IMR-90 (cell line): ENCODE results near the gene RFXANK. TPM values are rescaled to one million over a fixed set of nuclear protein-coding genes. Genes with fewer than 3 reads are reported as not detected.

Source experiments
- ATAC-seq: fragments of 200-7000 bp; cut with Tn5 transposase; 2 replicates; pipeline ENCODE4 v1.9.1; 2020; ENCODE audit warnings: low read depth, mild to moderate bottlenecking, moderate library complexity
- BruUV-seq: library from RNA; stranded (reverse); fragments of 400-500 nt; replicated peaks from 2 replicates; lab custom pipeline; 2021; lab: Mats Ljungman, UMichigan
- CTCF ChIA-PET: fragments of 300-600 bp; formaldehyde crosslinking; extraction: SDS; loops from one replicate; lab custom pipeline; 2021; ENCODE audit warnings: antibody characterized with exemption; lab: Yijun Ruan, JAX
- POLR2A ChIA-PET: fragments of 300-600 bp; sonication (Branson Sonifier 250); formaldehyde crosslinking; loops from one replicate; lab custom pipeline; 2022; ENCODE audit warnings: antibody characterized with exemption; ENCODE audit not compliant: unreplicated experiment; lab: Charles Lee
- DNase-seq: peaks from one replicate; pipeline ENCODE4 v3.0.0; 2013
- H2AFZ ChIP-seq: replicated peaks from 2 replicates; pipeline ENCODE3; 2013; ENCODE audit warnings: low read length, mild to moderate bottlenecking; ENCODE audit not compliant: poor library complexity
- H2AK5ac ChIP-seq: 2 replicates; pipeline ENCODE4 v1.6.1; 2013; ENCODE audit warnings: low read depth, low read length, inconsistent platforms
- H2AK9ac ChIP-seq: replicated peaks from 2 replicates; pipeline ENCODE3; 2013; ENCODE audit warnings: mild to moderate bottlenecking, low read depth, low read length, moderate library complexity; ENCODE audit not compliant: poor library complexity
- H2BK120ac ChIP-seq: 2 replicates; pipeline ENCODE4 v1.6.1; 2013; ENCODE audit warnings: low read depth, low read length, inconsistent platforms
- H2BK15ac ChIP-seq: 3 replicates; pipeline ENCODE4 v1.6.1; 2013; ENCODE audit warnings: low read depth, low read length, inconsistent platforms
- H2BK20ac ChIP-seq: 2 replicates; pipeline ENCODE4 v1.6.1; 2013; ENCODE audit warnings: low read depth, mild to moderate bottlenecking, inconsistent platforms, low read length, moderate library complexity
- H2BK5ac ChIP-seq: 2 replicates; pipeline ENCODE4 v1.6.1; 2013; ENCODE audit warnings: mild to moderate bottlenecking, low read depth, low read length, inconsistent platforms; ENCODE audit not compliant: poor library complexity, severe bottlenecking
- H3K14ac ChIP-seq: replicated peaks from 2 replicates; pipeline ENCODE4 v1.6.1; 2013; ENCODE audit warnings: low read depth, low read length, inconsistent platforms
- H3K18ac ChIP-seq: 2 replicates; pipeline ENCODE4 v1.6.1; 2013; ENCODE audit warnings: low read depth, low read length, control low read depth
- H3K23ac ChIP-seq: 2 replicates; pipeline ENCODE4 v1.6.1; 2013; ENCODE audit warnings: low read depth, low read length, inconsistent platforms
- H3K27ac ChIP-seq: 2 replicates; pipeline ENCODE4 v1.5.1; 2013; ENCODE audit warnings: mild to moderate bottlenecking, control low read depth, low read length; ENCODE audit not compliant: insufficient read depth
- H3K27me3 ChIP-seq: 2 replicates; pipeline ENCODE4 v1.6.1; 2013; ENCODE audit warnings: low read length; ENCODE audit not compliant: control insufficient read depth, insufficient read depth
- H3K36me3 ChIP-seq: 2 replicates; pipeline ENCODE4 v1.6.1; 2013; ENCODE audit warnings: low read length, mixed read lengths; ENCODE audit not compliant: control insufficient read depth, insufficient read depth
- H3K4ac ChIP-seq: 2 replicates; pipeline ENCODE4 v1.6.1; 2013; ENCODE audit warnings: low read depth, low read length, inconsistent platforms
- H3K4me1 ChIP-seq: 2 replicates; pipeline ENCODE4 v1.6.1; 2013; ENCODE audit warnings: low read length, mixed read lengths; ENCODE audit not compliant: control insufficient read depth, insufficient read depth
- H3K4me2 ChIP-seq: 2 replicates; pipeline ENCODE4 v1.6.1; 2013; ENCODE audit warnings: low read depth, mild to moderate bottlenecking, control low read depth, low read length, moderate library complexity
- H3K4me3 ChIP-seq: 2 replicates; pipeline ENCODE4 v1.5.1; 2013; ENCODE audit warnings: low read depth, mild to moderate bottlenecking, control low read depth, low read length, moderate library complexity; ENCODE audit not compliant: insufficient read depth
- H3K56ac ChIP-seq: 2 replicates; pipeline ENCODE4 v1.6.1; 2013; ENCODE audit warnings: low read length, inconsistent platforms; ENCODE audit not compliant: insufficient read depth; ENCODE audit errors: extremely low read depth
- H3K79me1 ChIP-seq, 2 experiments: 2 replicates each; pipeline ENCODE4 v1.6.1; 2013; ENCODE audit warnings: low read length in 2 of 2, inconsistent platforms in 1 of 2, low read depth in 1 of 2
- H3K9ac ChIP-seq: 2 replicates; pipeline ENCODE4 v1.6.1; 2013; ENCODE audit warnings: low read depth, low read length, control low read depth
- H3K9me1 ChIP-seq: 2 replicates; pipeline ENCODE4 v1.6.1; 2013; ENCODE audit warnings: low read length, inconsistent platforms; ENCODE audit not compliant: insufficient read depth
- H3K9me3 ChIP-seq: 2 replicates; pipeline ENCODE4 v1.6.1; 2013; ENCODE audit warnings: low read length; ENCODE audit not compliant: control insufficient read depth, insufficient read depth
- H4K20me1 ChIP-seq: 2 replicates; pipeline ENCODE4 v1.6.1; 2013; ENCODE audit warnings: low read length, inconsistent platforms; ENCODE audit not compliant: insufficient read depth
- H4K5ac ChIP-seq: 2 replicates; pipeline ENCODE4 v1.6.1; 2013; ENCODE audit warnings: mild to moderate bottlenecking, low read depth, low read length, control low read depth
- H4K8ac ChIP-seq, 2 experiments: 2 replicates each; pipeline ENCODE4 v1.6.1; 2013; ENCODE audit warnings: low read depth in 2 of 2, low read length in 2 of 2, control low read depth in 1 of 2, inconsistent platforms in 1 of 2
- H4K91ac ChIP-seq: 2 replicates; pipeline ENCODE4 v1.6.1; 2013; ENCODE audit warnings: low read depth, low read length, inconsistent platforms; ENCODE audit not compliant: insufficient read depth
- BHLHE40 ChIP-seq: fragments of 150-350 bp; IDR thresholded peaks from 2 replicates; pipeline ENCODE4 v1.6.1; 2016; ENCODE audit warnings: mild to moderate bottlenecking, low read depth, low read length
- CEBPB ChIP-seq: IDR thresholded peaks from 2 replicates; pipeline ENCODE4 v1.6.1; 2012; ENCODE audit warnings: low read depth, low read length, improper control_type of control experiment
- CHD1 ChIP-seq: IDR thresholded peaks from 2 replicates; pipeline ENCODE4 v1.6.1; 2012; ENCODE audit warnings: low read depth, low read length, improper control_type of control experiment
- CTCF ChIP-seq: conservative IDR thresholded peaks from 2 replicates; pipeline ENCODE4 v1.5.1; 2012; ENCODE audit warnings: mild to moderate bottlenecking, low read depth, low read length, improper control_type of control experiment
- ELK1 ChIP-seq: fragments of 150-350 bp; IDR thresholded peaks from 2 replicates; pipeline ENCODE4 v1.6.1; 2016; ENCODE audit warnings: low read depth, mild to moderate bottlenecking, low read length, moderate library complexity, borderline replicate concordance
- FOS ChIP-seq: fragments of 150-350 bp; IDR thresholded peaks from 2 replicates; pipeline ENCODE4 v1.6.1; 2016; ENCODE audit warnings: low read depth, low read length
- MAFK ChIP-seq: IDR thresholded peaks from 2 replicates; pipeline ENCODE4 v1.6.1; 2012; ENCODE audit warnings: low read depth, low read length, improper control_type of control experiment
- MAZ ChIP-seq: IDR thresholded peaks from 2 replicates; pipeline ENCODE4 v1.6.1; 2012; ENCODE audit warnings: low read depth, mild to moderate bottlenecking, low read length, improper control_type of control experiment, moderate library complexity, borderline replicate concordance
- MXI1 ChIP-seq: IDR thresholded peaks from 2 replicates; pipeline ENCODE4 v1.6.1; 2012; ENCODE audit warnings: low read depth, mild to moderate bottlenecking, low read length, moderate library complexity, borderline replicate concordance
- NFE2L2 ChIP-seq: fragments of 150-350 bp; IDR thresholded peaks from 2 replicates; pipeline ENCODE4 v1.6.1; 2016; ENCODE audit warnings: low read depth, mild to moderate bottlenecking, low read length
- POLR2A ChIP-seq: IDR thresholded peaks from 2 replicates; pipeline ENCODE4 v1.6.1; 2012; ENCODE audit warnings: mild to moderate bottlenecking, low read depth, low read length
- RAD21 ChIP-seq: IDR thresholded peaks from 2 replicates; pipeline ENCODE4 v1.6.1; 2012; ENCODE audit warnings: low read length, improper control_type of control experiment
- RCOR1 ChIP-seq: IDR thresholded peaks from 2 replicates; pipeline ENCODE4 v1.6.1; 2012; ENCODE audit warnings: mild to moderate bottlenecking, low read length, improper control_type of control experiment; ENCODE audit not compliant: insufficient replicate concordance
- RFX5 ChIP-seq: IDR thresholded peaks from 2 replicates; pipeline ENCODE4 v1.8.0; 2012; ENCODE audit warnings: low read depth, mild to moderate bottlenecking, low read length, moderate library complexity
- SMC3 ChIP-seq: fragments of 150-350 bp; IDR thresholded peaks from 2 replicates; pipeline ENCODE4 v1.6.1; 2016; ENCODE audit warnings: low read depth, mild to moderate bottlenecking, antibody characterized with exemption, low read length, moderate library complexity
- USF2 ChIP-seq: fragments of 150-350 bp; IDR thresholded peaks from 2 replicates; pipeline ENCODE4 v1.6.1; 2017; ENCODE audit warnings: mild to moderate bottlenecking, antibody characterized with exemption, low read length, low read depth
- WGBS, 2 experiments: methylation state at CpG; one replicate each; pipeline versions ENCODE4 v1.1.5 to v1.1.7; 2013; ENCODE audit warnings: missing lambda C conversion rate in 2 of 2; ENCODE audit not compliant: insufficient read length in 1 of 2; ENCODE audit errors: extremely low coverage in 2 of 2; 5-methylcytosine and 5-hydroxymethylcytosine counted together
- dilution Hi-C: fragments of 300-500 bp; cut with HindIII; formaldehyde crosslinking; loops from one replicate; pipeline ENCODE4 v1.14.3; 2018; ENCODE audit warnings: low sequenced_read_pairs; ENCODE audit not compliant: unreplicated experiment
- in situ Hi-C: fragments of 300-500 bp; cut with MboI; formaldehyde crosslinking; loops from 3 replicates; pipeline ENCODE4 v1.14.3; 2019; ENCODE audit warnings: low sequenced_read_pairs, inconsistent platforms, mixed read lengths
- intact Hi-C: fragments of 100-400 bp; cut with micrococcal nuclease; formaldehyde crosslinking; loops from 2 replicates; pipeline ENCODE4 v1.10.0; 2022
- polyA plus RNA-seq, 3 experiments: library from polyadenylated mRNA; depleted of rRNA; stranded (reverse); fragments of >200 nt; gene quantifications; 2 replicates each; pipeline ENCODE4 v1.2.3, GENCODE V29; 2012; ENCODE audit warnings: low replicate concordance in 1 of 3
- total RNA-seq: library from RNA; depleted of rRNA; stranded (reverse); fragments of >200 nt; gene quantifications from 2 replicates; pipeline ENCODE4 v1.2.3, GENCODE V29; 2012

Gene RFXANK
- total and polyA plus RNA-seq, 2 of the 4 experiments (the other 2 are of a cell fraction) = 68.3 to 97.8 TPM

GRCh38 chr19:19250196-19250801, 58.2 kb downstream of the RFXANK start:
- Histone ChIP-seq H3K9me3 (no peaks in the 10 kb centered on the region), H3K23ac (no peak overlapping the region; the same call in 1 of the 2 replicates), H2AK5ac (no peak overlapping the region), H3K27ac (no peak overlapping the region), H3K9me1 (no peaks in the 10 kb centered on the region), H3K4me1 (no peaks in the 10 kb centered on the region), H3K9ac (no peak overlapping the region), H2AK9ac (no peak overlapping the region), H3K79me1 (no peaks in the 10 kb centered on the region), H3K4me3 (no peak overlapping the region), H4K5ac (no peak overlapping the region), H3K4ac (no peak overlapping the region), H2BK20ac (no peak overlapping the region), H3K36me3 (no peaks in the 10 kb centered on the region), H3K56ac (no peak overlapping the region), H4K20me1 (no peaks in the 10 kb centered on the region), H3K27me3 (peaks cover 34% of the 10 kb centered on the region), H2AFZ (no peak overlapping the region), H4K91ac (no peak overlapping the region), H2BK15ac (no peak overlapping the region), H3K4me2 (no peak overlapping the region), H3K18ac (no peak overlapping the region), H2BK5ac (no peak overlapping the region), H3K14ac (no peak overlapping the region), H2BK120ac (no peak overlapping the region), H4K8ac (no peak overlapping the region)
- TF ChIP-seq POLR2A = no peak
- no peak for TF ChIP-seq FOS
- TF ChIP-seq USF2 = no peak
- TF ChIP-seq RFX5 = no peak
- TF ChIP-seq MXI1 = no peak
- no peak for TF ChIP-seq RCOR1
- TF ChIP-seq CEBPB = no peak
- TF ChIP-seq NFE2L2 = no peak
- no peak for TF ChIP-seq CTCF
- no peak for TF ChIP-seq SMC3
- no peak for TF ChIP-seq MAZ
- TF ChIP-seq CHD1 = no peak
- TF ChIP-seq RAD21 = no peak
- no peak for TF ChIP-seq MAFK
- no peak for TF ChIP-seq BHLHE40
- no peak for TF ChIP-seq ELK1
- no TSS peak for BruUV-seq
- ChIA-PET POLR2A (no interaction called here), CTCF (no interaction called here)
- whole genome bisulfite sequencing, 2 experiments = no CpG with 5 or more reads among the region's 5 CpGs
- intact Hi-C loops = no loop called here
- no peak for DNase-seq
- ATAC-seq = no peak
- dilution Hi-C loops = no loop called here
- in situ Hi-C loops = no loop called here
